HEK293 (cell line): ENCODE results near the gene VCX.

Source experiments
- INSM2 ChIP-seq: fragments of 450-650 bp; formaldehyde crosslinking; IDR thresholded peaks from 2 replicates; pipeline ENCODE4 v1.5.1; 2016; ENCODE audit warnings: missing biosample characterization, missing genetic modification characterization
- RBAK ChIP-seq: fragments of 450-650 bp; formaldehyde crosslinking; IDR thresholded peaks from 2 replicates; pipeline ENCODE4 v1.5.1; 2016; ENCODE audit warnings: missing biosample characterization, missing genetic modification characterization
- REST ChIP-seq: fragments of 450-650 bp; formaldehyde crosslinking; IDR thresholded peaks from 2 replicates; pipeline ENCODE4 v1.5.1; 2016; ENCODE audit warnings: missing biosample characterization, missing genetic modification characterization
- ZFP3 ChIP-seq: fragments of 450-650 bp; formaldehyde crosslinking; IDR thresholded peaks from 2 replicates; pipeline ENCODE4 v1.5.1; 2016; ENCODE audit warnings: low read depth, missing biosample characterization, missing genetic modification characterization
- ZNF133 ChIP-seq: fragments of 450-650 bp; formaldehyde crosslinking; IDR thresholded peaks from 2 replicates; pipeline ENCODE4 v1.5.1; 2016; ENCODE audit warnings: missing biosample characterization, missing genetic modification characterization
- ZNF138 ChIP-seq: fragments of 450-650 bp; formaldehyde crosslinking; IDR thresholded peaks from 2 replicates; pipeline ENCODE4 v1.5.1; 2016; ENCODE audit warnings: missing biosample characterization, missing genetic modification characterization, borderline replicate concordance
- TF ChIP-seq, protein P1 (sequence below): fragments of 450-650 bp; formaldehyde crosslinking; IDR thresholded peaks from 2 replicates; pipeline ENCODE4 v1.5.1; 2016; ENCODE audit warnings: missing biosample characterization, missing genetic modification characterization

- no peak for TF ChIP-seq ZNF138 (tag by site-specific recombination)
- no peak for TF ChIP-seq RBAK (tag by site-specific recombination)
- TF ChIP-seq INSM2 (tag by site-specific recombination): no peak
- TF ChIP-seq, protein P1, sequence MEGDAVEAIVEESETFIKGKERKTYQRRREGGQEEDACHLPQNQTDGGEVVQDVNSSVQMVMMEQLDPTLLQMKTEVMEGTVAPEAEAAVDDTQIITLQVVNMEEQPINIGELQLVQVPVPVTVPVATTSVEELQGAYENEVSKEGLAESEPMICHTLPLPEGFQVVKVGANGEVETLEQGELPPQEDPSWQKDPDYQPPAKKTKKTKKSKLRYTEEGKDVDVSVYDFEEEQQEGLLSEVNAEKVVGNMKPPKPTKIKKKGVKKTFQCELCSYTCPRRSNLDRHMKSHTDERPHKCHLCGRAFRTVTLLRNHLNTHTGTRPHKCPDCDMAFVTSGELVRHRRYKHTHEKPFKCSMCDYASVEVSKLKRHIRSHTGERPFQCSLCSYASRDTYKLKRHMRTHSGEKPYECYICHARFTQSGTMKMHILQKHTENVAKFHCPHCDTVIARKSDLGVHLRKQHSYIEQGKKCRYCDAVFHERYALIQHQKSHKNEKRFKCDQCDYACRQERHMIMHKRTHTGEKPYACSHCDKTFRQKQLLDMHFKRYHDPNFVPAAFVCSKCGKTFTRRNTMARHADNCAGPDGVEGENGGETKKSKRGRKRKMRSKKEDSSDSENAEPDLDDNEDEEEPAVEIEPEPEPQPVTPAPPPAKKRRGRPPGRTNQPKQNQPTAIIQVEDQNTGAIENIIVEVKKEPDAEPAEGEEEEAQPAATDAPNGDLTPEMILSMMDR (tag by site-specific recombination): no peak
- no peak for TF ChIP-seq ZNF133 (tag by site-specific recombination)
- TF ChIP-seq ZFP3 (tag by site-specific recombination): no peak
- no peak for TF ChIP-seq REST (tag by site-specific recombination)
Observed at GRCh38 chrX:7841084-7841805, 1.7 kb upstream of the VCX start.
